NK-92 (cell line): ENCODE measurements around the gene GLRA2.

Experiments
- DNase-seq: peaks from one replicate; lab custom pipeline; 2025; ENCODE audit not compliant: unreplicated experiment; lab: John Stamatoyannopoulos, UW

The GLRA2 gene

DNA sequence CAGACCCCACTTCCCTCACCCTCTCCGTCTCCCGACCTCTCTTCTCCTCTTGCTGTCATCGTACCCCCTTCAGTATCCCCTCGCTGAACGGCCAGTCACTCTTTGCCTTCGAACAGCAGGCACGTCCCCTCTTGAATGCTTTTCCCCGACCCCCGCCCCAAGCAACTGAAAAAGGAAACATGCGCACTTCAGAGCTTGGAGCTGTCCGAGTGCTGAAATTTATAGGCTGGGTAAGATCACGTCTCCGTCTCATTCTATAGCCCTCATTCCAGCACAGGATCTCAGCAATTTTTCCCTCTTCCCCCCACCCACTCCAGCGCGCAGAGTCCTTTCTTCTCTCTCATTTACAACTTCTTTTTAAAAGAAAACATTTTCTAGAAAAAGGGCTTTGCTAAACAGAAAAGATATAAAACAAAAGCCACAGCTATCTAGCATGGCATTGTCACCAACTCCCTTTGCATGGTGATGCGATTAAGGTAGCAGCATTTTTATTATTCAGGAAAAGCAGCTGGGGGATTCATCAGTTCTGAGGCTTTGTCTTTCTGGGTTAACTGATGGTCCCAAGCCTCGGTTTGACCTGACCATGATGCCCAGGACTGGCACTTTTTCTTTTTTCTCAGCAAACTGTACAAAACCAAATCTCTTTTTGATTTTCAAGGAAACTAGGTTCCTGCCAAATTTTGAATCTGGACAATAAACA is at the start of gene GLRA2:
TSS of gene GLRA2 (plus strand) at position 247 of the 700 bp plus-strand sequence. CDS start 522 bp downstream, outside the sequence.
- DNase-seq = no peak

DNA sequence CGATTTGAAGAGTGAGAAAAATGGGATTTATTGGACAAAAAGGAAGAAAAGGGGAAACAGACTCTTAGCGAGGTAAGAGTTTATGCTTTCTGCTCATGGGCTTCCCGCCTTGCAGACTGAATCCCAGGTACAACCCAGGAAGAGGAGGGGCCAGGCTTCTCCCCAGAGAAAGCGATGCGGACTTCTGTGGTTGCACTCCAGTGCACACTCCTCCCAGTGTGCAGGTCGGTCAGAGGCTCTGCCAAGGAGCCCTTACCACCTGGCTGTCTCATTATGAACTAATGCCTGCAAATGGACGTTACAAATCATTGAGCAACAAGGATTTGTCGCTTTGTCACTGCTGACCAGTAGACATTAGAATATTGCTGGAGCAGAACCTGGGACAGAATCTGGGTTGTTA is 39.9 kb upstream of the GLRA2 start:
- no peak for DNase-seq

DNA sequence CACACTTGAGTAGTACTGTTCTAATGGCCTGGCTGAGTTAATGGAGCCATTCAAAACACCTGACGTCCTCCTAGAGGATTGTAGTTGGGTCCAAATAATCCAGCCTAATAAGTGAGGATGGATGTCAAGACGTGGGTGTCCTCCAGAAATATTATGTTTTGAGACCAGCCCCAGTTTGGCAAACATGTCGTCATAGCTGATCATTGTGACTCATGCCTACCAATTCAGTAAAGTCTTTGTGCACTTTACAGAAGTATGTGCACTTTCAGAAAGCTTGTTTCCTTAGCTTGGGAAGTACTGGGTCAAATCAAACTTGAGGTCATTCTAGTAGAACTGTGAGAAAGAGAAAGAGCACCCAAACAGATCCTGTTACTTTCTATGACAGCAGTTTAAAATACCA is 37.6 kb upstream of the GLRA2 start:
- no peak for DNase-seq

DNA sequence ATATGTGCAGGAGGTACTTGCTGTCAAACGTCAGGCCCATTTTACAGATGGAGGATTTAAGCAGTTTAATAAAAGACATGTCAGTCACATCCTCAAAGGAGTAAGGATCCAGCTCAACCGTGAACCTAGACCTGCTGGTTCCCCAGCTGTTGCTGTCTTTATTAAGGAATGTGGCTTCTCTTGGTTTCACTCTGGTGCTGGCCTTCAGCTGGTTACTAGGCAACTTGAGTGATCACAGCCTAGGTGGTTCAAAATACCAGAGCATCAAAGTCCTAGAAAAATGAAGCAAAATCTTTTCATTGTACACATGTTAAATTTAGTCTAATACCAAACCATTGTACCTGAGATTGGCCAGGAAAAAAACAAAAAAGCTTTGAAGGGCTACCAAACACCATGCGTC is 32.7 kb upstream of the GLRA2 start:
- no peak for DNase-seq

DNA sequence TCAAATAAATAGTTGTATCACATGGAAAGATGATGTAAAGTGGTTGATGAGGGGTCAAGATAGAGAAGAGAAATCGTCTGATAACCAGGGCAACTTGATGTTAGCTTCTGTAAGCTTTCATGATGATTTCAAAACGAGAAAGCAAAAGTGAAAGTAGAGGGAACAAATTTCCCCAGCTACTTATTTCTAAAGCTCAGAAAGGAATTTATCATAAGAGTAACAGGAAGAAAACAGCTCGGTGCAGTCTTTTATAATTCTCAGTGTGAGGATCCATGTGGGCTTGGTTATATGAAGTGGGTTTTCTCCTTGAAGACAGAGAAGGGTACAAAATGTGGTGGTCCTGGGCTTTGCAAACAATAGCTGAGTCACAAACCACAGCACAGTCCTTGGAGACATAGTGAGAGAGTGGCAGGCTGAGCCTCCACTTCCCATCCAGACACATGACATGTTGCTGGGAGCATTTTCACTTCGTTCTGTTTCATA is 32.1 kb upstream of the GLRA2 start:
- DNase-seq = no peak

DNA sequence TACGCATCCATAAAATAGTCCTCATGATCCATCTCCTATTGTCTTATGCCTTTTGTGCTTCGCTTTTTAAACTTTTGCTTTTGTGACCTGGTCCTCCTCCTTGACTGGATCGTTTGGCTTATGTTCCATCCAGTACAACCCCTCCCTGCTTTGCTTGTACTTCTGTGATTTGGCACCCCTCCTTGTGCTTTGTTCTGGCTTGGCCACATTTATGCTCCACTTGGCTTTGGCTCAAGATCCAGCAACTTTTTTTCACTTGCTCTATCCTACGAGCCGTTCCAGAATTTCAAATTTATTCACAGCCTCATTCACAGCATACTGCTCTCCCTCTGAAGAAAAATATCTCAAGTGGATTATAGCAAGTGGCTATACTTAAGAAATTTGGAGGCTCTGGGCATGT is 28.0 kb upstream of the GLRA2 start:
- no peak for DNase-seq

DNA sequence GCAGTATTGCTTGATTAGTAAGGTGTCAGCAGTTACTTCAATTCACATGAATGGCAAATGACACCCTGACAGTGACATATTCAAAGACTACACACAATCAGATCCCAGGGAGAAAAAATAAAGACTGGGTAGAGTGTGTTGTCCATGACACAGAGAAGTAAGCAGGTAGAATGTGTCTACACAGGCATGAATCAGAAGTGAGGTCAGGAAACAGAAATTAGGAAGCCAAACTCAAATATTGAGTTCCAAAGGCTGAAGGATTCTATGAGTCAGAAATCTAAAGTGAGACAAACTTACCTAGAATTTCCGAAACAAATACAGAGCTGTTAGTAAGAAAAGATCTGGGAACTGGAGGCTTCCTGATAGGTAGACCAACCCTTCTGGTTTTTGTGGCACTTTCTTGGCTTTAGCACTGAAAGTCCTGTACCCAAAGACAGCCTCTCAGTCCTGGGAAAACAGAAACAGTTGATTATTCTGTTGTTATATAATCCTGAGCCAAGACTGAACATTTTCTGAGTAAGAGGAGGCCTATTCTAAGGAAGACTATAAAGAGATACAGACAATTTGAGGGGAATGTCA is 24.3 kb upstream of the GLRA2 start:
- DNase-seq = no peak

DNA sequence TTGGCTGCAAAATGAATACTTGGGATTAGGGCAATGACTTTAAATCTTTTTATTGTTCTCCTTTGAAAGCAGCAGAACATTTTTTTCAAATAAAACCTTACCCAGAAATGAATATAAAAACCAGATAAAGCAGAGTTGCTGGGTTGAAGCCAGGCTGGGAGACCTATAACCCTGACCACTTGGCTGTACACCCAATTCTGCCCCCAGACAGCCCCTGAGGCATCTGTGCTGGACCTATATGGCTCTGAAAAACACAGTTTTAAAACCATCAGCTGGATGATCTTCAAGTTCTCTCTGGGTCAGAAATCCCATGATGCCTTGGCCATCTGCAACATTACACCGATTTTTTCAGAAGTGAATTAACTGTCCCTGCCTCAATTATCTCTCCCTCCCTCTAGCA is 23.7 kb upstream of the GLRA2 start:
- DNase-seq = no peak

DNA sequence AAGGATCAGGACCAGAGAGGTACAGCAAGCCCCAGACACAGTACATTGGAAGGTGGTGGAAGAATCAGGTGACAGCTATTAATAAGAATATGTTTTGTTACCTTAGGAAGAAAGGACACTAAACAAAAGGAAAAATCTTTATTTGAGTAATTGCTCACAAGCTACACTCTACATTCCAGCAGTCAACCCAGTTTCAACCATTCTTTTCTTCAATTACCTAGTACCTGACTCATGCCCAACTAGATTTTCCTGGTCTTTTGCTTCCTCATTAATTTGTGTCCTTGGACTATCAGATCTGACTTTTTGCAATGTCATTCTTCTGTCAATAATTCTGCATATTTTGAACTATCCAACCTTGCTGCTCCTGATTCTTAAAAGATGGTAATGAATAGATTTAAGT is 22.5 kb upstream of the GLRA2 start:
- DNase-seq = no peak

DNA sequence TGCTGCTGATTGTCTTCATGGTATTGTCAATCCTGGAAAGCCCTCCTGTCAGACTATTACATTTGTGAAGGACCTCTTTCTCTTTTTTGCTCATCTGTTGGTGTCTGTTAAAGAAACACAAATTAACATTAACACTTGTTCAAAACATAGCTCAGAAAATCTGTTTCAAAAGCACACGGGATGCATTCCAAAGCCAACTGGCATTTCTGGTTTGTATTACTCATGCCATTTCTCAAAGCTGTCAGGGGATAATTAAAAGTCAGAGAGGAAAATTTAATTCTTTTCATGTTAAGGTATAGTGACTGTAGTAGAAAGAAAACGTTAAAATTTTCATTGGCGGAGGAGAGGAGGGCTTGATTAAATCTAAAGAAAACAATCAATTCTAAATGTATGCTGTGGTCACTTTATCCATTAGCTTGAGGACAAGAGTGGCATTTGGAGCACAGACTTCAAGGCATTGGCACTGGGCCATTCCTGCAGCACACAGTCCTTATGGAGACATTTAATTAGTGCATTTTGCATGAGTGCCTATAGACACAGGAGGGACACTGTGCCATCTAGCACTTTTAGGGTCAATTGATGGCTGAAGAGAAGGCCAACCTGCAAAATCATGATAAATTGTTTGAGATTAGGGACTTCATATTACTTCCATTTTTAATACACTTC is 21.2 kb upstream of the GLRA2 start:
- DNase-seq = no peak

DNA sequence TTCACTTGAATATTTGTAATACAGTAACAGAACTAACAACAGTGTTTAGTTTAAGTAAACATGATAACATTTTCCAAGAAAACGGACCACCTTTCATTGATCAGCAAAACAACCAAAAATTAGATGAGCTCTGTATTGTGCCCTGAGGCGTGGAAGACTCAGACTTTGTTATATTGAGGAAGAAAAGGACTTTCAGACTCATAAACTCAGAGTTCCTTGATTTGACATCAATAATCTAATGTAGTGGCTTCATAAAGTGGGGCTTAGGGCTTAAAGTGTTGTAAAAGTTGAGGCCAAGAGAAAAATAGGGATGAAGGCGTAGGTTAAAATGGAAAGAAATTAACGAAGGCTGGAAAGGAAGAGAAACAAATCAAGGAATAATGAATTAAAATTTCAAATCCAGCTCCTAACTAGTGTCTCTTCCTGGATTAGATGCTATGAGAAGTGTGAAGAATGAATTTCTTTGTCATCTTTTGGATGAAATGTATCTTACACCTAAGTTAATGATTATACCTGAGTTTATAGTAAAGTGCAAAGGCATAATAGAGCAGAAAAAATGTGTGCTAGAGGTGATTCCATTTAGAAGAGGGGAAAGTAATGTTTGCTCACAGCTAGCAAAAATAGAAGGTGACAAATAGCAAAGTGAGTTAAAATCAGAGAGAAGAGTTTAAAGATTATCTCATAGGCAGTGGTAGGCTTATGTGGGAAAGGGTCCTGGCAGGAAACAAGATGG is 19.8 kb upstream of the GLRA2 start:
- DNase-seq = no peak

DNA sequence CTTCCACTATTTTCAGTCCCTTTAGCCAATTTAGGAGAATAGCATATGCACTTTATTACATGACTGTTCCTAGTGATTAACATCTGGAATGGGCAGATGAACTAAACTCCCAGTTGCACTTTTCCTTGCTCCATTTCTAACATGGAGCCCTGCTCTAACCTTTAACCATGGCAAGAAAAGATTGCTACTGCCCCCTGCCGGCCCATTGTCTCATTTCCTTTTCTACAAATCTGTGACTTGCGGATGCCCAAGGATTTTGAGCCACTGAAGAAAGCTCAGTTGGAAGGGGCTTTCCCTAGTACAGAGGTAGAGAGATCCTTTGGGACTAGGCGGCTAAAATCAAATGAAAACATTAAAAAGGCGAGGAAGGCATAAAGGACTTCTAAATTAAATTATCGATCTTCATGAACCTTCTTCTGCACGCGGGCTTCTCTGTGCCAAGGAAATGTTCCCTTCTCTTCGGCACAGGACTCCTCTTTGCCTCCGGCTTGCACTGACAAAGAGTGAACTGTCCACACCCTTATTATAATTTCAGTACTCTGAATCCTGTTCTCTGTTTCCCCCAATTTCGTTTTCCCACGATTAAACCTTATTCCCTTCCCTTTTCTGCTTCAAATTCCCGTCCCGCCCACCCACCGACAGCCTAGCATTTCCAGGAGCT is 577 bp upstream of the GLRA2 start:
- no peak for DNase-seq

DNA sequence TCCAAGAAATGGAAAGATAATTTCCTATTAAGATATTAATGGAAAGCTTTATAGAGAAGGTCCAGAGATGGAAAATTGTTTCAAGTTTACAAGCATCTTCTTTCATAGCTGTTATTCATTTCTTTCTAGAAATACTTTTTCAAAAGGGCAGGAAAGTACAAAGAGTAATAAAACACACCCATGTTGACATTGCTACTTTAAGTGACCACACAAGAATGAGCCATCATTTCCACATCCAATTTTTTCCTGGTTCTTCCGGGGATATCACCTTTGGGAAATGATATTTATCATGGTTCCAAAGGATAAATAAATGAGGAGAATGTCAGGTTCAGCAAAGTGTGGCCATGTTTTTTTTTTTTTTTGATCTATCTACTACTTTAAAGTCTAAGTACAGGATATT is 4.5 kb downstream of the GLRA2 start:
- DNase-seq = no peak

DNA sequence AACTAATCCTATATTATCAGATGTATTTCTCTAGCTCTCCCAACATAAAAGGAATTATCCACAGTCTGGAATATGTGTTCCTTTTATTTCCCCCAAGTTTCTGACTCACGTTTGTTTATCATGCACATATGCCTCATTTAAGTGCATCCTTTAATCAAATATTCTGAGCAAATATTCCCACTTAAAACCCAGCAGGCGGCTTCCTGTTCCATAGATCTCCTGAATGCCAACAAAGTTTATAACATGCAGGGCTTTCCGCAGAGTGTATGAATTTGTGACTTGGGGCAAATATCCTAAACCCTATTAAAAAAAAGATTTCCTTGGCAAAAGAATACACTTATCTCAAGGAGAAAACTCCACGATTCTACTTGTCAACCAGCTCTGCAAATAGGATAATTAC is 16.9 kb downstream of the GLRA2 start:
- no peak for DNase-seq

DNA sequence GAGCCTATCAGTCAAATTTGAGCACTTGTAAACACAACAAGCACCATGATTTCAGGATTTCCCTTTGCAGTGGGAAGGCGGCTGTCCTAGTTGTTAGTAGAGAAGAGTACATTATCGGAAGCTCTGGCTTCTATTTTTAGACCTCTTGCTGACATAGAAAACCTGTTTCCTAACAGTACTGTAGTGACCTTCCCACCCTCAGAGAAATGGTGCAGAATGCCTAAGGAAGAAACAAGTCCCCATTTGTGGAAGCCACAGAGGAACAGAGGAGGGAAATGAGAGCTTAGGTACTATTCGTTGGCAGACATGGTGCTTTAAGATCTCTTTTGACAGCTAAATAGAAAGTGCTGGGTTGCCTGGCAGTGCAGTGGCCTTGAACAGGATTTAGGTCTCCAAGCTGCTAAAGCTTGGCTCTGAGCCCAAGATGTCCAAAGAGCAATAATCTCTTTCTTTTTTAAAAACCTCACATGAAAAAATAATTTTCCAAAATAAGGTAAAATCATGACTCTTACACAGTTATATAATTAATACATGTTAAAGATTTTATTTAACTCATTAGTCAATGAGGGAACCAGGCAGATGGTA is 24.9 kb downstream of the GLRA2 start:
- DNase-seq = no peak

DNA sequence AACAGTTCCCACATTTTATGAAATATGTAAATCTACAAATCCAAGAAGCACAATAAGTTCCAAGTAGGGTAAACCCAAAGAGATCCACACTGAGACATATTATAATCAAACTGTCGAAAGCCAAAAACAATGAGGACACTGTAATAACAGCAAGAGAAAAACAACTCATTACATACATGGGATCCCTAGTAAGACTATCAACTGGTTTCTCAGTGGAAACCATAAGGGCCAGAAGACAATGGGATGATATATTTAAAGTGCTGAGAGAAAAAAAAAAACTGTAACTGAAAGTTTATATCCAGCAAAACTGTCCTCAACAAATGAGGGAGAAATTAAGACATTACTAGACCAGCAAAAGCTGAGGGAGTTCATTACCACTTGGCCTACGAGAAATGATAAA is 34.7 kb downstream of the GLRA2 start:
- DNase-seq = no peak

DNA sequence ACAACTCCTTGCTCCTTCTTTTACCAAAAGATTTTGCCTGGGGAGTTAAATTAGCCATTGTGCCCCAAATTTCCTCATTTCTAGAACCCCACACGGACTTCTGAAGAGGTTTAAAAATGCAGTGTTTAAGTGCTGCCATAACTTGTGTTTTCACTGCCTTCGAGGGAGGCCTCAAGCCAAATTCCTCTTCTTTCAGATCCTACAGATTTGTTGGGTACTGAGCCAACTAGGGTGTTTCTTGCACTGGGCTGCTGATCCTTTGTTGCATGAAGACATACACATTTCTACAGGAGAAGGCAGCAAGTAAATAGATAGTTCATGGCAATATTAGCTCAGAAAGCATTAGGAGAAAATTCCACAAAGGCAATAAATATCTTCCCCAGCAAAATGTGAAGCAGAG is 43.8 kb downstream of the GLRA2 start:
- DNase-seq = no peak

DNA sequence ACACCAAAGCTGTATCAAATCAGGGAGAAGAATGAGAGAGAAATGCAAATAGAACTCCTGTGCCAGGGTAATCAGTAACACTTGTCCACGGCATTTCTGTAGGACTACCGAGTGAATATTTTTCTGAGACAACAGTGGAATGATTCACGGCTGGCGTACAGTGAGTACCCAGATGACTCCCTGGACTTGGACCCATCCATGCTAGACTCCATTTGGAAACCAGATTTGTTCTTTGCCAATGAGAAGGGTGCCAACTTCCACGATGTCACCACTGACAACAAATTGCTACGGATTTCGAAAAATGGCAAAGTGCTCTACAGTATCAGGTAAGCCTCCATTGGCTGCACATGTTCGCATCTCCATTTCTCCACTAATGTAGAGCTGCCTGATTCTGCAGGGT is 51.7 kb downstream of the GLRA2 start:
- DNase-seq = no peak

DNA sequence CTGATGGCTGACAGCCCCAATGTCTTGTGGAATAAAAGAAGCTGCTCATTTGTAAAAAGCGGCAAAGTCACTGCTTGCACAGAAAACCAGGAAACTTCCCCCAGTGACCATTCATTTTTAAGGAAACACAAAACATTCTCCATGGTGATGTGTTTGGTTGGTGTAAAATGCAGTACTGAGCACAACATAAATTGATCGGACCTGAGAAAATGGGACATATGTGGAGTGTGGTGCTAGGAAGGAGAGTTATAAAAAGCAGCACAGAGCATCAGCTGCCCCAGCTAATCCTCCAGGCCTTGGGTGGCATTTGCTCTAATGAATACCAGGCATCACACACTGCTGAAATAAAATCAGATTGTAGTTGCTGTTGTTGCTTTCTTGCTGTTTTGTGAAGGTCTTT is 55.2 kb downstream of the GLRA2 start:
- DNase-seq = no peak

DNA sequence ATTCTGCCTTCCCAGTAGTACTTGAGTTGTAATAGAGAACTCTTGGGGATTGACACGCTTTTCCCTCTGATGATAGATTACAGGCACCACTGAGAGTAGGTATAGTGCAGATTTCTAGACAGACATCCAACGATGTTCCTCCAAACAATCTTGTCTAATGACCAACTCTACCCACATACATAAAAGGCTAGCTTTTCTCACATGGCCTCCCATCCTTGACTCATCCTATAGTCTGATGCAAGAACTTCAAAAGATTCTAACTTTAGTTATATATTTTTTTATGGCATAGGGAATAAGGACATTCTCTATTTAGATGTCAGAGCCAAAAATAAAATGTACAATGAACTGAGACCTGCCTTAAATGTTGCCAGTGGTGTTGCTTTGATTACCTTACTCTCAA is 60.9 kb downstream of the GLRA2 start:
- no peak for DNase-seq
